Ureter (tissue), 1 donor: Measurements from ENCODE around the gene BEST1. TPM values are rescaled to one million over a fixed set of nuclear protein-coding genes. Genes with fewer than 3 reads are reported as not detected.

Experiments
- DNase-seq: peaks from one replicate; pipeline ENCODE4 v3.0.0-alpha.2; 2020; ENCODE audit warnings: low spot score
- total RNA-seq: library from RNA; stranded (reverse); gene quantifications from one replicate; pipeline ENCODE4 v1.2.4, GENCODE V29; 2023
- donor health status: DM: yes; HTN: yes; CAD: no.

Gene BEST1
- total RNA-seq: 9.4 TPM

DNA sequence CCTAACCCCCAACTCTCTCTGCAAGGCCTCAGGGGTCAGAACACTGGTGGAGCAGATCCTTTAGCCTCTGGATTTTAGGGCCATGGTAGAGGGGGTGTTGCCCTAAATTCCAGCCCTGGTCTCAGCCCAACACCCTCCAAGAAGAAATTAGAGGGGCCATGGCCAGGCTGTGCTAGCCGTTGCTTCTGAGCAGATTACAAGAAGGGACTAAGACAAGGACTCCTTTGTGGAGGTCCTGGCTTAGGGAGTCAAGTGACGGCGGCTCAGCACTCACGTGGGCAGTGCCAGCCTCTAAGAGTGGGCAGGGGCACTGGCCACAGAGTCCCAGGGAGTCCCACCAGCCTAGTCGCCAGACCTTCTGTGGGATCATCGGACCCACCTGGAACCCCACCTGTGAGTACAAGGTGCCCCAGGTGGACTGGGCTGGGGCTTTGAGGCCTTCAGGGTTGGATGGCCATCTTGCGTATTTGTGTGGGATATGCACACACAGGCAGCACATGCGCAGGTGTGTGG is at the start of gene BEST1:
BEST1 (plus strand) TSS at position 317 of the 513 bp plus-strand sequence. CDS start 1,456 bp downstream, outside the sequence.
- no peak for DNase-seq

GRCh38 chr11:61901397-61901796 is 48.8 kb upstream of the BEST1 start:
- no peak for DNase-seq

DNA sequence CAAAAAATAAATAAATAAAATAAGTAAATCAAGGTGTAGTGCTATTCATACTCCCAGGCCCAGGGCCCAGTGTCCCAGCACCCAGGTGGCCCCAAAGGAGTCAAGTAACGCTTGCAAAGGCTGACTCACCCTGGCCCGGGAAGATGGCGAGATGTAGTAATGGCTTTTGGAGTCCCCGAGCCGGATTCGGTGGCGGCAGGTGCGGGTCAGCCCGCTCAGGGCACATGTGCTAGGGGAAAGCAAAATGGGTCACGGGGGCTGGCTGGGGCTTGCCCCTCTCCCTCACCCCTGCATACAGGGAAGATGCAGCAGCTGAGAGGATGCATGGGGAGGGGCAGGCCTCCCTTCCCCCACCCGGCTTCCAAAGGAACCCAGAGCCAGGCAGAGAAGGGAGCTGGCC is 47.8 kb upstream of the BEST1 start:
- DNase-seq: no peak

DNA sequence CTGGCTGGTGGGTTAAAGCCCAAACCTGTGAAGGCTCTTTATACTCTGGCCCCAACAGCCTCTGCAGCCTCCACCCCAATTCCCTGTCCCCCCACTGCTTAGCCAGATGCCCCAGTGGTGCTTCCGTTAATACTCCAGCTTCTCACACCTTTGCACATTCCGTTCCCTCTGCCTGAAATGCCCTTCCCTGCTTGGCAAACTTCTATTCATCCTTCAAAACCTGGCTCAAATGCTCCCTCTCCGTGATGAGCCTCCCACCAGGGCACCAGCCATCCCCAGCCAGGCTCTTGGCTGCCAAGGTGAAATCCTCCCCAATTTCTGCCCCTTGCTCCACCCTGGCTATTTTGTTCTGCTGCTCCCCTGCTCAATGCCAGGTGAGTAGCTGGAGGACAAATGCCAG is 46.3 kb upstream of the BEST1 start:
- DNase-seq: no peak

DNA sequence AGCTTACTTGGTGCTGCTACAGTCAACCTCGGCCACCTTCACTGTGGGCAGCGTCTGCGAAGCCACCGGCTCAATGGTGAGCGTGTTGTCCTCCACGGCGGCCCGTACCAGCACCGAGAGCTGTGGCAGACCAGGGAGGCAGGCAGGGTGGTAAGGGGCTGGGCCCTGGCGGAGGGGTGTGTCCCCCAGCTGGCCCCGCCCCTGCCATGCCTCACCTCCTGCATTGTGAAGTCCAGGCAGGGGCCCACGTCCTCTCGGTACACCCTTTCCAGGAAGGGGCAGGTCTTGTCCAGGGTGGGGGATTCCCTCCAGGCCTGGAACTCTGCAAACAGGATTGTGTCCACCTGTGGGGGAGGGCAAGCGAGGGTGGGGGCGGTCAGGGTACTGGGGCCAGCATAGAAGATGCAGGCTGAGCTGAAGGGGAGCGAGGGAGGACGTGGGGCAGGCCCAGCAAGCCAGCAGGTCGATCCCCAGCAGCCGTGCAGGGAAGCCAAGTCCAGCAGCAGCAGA is 45.6 kb upstream of the BEST1 start:
- no peak for DNase-seq

DNA sequence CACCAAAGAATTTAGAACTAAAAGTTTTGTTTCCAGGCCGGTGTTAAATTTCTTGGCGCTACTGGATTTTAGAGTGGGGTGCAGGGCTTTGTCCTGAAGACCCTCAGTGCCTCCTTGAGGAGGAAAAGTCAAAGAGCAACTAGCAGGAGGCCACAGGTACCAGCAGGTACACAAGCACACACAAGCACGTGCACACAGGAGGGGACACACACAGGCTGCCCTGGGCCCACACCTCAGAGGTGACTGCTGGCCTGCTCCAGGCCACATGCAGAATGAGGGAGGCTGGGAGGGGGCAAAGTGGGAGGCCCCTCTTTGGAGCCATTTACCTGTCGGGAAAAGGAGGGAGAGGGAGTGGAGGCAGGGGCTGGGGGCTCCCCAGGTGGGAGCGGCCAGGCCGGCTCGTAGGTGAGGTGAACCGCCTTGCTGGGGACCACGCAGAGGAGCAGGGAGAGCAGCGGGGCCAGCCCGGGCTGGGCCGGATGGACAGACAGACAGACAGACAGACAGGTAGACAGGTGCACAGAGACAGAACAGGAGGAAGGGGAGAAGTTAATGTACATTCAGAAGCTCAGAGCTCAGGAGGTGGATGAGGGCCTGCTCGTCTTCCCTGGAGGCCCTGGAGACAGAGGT is 45.0 kb upstream of the BEST1 start:
- no peak for DNase-seq

GRCh38 chr11:61905801-61906521 is 44.2 kb upstream of the BEST1 start:
- DNase-seq: no peak

GRCh38 chr11:61906522-61906909 is 43.6 kb upstream of the BEST1 start:
- DNase-seq: no peak

DNA sequence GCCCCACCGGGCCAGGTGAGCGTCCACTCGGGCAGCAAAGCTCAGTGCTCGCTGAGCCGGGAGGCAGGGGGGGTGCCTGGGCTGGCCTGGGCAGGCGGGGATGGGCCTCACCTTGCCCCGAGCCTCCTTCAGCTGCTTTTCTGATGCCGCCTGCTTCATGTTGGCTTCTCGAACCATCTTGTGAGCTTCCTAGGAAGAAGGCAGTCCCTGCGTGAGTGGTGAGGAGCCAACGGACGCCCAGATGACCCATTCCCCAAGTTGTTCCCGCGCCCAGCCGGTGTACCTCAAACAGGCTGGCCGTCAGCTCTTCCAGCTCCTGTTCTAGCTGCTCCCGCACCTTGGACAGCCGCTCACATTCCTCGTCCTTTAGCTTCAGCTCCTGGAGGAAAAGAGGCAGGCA is 42.9 kb upstream of the BEST1 start:
- no peak for DNase-seq

DNA sequence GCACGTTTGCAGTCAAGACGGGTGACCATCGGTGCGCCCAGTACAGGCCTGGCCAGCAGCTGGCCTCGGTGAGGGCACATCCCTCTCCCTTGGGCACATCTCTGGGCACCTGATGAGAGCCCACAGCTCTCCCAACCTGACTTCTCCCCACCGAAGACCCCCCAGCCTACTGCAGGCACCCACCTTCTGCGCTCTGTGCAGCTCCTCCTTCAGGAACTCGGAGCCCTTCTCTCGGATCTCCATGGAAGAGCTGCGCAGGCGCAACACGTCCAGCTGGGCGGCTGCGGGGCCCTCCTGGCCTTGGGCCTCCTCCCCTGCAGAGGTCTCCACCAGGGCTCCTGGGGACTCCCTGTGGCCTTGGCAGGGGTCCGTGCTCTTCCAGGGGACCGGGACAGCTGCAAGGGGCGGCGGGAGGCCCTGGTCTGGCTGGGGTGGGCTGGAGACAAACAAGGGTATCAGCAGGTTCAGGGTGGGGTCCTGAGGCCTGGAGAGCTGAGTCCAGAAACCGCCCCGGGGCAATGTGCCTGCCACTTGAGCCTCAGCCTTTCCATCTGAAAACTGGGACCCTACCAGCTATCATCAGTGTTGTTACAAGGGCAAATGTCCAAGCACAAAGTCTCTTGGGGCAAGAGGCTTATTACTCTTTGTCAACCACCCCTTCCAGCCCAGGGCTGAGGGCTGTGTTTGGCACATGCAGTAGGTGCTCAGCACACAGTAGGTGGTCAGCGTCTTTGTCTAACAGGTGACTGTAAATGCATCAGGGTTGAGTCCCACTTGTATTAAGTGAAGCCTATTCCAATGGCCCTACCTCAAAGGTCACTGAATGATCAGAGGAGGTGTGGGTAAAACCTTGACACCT is 42.1 kb upstream of the BEST1 start:
- no peak for DNase-seq

DNA sequence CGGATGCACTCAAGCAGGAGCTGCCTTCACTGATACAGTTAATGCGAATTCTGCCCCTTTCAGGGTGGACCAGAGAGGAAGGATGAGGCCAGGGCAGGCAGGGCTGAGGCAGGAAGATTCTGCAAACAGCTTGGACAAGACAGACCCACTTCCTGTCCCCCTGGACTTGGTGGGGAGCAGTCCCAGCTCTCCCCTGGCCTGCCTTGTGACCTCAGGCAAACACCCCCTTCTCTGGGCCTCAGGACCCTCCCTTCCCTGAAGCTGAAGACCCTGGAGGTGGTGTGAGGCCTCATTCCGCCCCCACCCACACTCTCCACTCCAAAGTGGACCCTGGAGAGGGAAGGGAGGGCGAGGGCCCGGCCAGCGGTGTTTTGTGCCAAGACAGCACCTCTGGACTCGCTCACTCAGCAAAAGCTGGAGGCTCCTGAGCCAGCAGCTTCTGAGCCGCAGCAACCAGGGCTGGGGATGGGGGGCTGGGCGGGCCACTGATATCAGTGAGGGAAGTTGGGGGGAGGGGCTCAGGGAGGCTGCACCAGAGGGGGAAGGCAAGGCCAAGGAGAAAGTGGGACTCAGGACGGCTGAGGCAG is 41.3 kb upstream of the BEST1 start:
- no peak for DNase-seq

GRCh38 chr11:61910187-61911127 is 39.7 kb upstream of the BEST1 start:
- DNase-seq: no peak

DNA sequence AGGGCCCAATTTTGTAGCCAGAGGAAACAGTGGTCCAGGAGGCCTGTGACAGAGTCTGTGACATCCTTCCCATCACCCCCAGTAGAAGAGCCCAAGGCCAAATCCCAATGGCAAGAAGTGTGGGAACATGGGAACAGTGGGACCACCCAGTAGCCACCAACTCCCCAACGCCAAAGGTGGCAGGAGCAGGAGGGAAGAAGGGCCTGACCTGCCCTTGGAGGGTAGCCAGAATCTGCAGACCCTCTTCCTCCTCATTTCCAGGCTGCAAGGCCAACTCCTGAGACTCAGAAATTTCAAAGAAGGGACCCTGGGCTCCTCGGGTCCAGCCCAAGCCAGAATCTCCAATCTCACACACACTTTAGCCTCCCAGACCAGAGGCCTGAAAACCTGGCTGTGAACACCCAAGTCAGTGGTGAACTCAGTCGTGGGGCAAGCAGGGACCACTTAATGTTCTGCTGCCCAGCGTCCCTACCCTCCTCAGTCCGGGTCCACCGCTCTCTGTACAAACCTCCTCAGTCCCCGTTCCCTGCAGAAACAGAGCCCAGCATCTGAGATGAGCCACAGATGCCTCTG is 38.9 kb upstream of the BEST1 start:
- DNase-seq: no peak

- DNase-seq: no peak
These were observed 38.2 kb upstream of the BEST1 start for GRCh38 chr11:61911701-61912529.

- DNase-seq: no peak
These were observed 37.6 kb upstream of the BEST1 start for GRCh38 chr11:61912530-61912898.

DNA sequence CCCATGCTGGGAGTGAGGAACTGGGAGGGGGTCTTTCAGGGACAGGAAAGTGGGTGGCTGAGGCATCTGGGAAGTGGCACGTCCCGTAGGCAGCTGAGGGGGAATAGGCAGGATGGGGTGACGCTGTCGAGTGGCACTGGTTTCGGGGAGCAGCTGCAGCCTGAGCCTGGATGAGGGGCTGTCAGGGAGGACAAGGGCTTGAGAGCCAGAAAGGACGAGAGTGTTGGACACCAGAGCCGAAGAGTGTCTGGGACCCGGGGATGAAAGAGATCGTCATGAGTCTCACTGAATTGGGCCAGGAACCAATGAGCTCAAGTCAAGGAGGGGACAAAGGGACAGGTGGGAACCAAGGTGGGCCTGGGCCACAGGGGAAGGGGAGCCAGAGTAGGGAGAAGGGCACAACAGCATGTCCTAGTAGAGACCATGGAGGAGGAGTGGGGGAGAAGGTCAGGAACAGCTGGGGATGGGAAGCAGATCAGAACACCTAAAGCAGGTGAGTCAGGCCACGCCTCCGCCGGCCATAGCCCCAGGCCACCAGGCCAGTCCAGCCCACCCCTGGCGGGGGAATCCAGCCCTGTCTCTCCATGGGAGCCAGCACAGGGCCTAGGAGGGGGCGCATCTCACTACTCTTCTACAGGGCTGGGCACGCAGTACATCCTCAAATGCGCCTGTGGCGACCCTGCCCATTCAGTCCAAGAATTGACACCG is 37.0 kb upstream of the BEST1 start:
- peak; percentile 37 for DNase-seq

DNA sequence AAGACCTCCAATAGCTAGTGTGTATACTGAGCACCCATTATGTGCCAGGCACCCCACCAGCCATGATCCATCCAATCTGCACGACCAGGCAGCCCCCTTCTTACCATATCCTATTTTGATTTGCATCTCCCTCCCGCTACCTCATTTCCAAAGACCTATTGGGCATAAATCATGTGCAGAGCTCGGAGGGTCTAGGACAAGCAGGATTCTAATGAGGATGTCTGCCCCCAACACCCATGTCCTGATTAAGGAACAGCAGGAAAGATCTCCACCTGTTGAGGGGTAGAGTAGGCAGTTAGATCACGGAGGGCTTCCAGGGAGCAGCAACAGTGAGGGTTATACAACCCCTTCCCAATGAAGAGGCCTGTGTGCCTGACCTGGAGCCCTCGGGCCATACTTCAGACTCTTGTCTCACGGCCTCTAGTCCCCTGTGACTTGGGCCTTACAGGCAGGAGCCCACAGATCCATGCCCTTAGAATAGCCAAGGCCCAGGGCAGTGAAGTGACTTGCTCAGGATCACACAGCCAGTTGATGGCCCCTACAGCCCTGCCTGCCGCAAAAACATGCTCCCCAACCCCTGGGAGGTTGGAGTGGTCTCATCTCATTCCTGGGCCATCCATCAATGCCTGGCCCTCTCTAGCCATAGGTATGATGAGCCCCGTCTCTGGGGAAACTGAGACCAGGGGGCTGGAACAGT is 36.3 kb upstream of the BEST1 start:
- DNase-seq: peak; percentile 36

- DNase-seq: peak; percentile 42
These were observed 35.5 kb upstream of the BEST1 start for GRCh38 chr11:61914471-61915171.
